Brain microvascular endothelial cell (primary cell): ENCODE data around the gene GSDMA.

Experiments used
- DNase-seq: peaks from one replicate; pipeline ENCODE4 v3.0.0-alpha.2; 2020
- H3K27ac ChIP-seq: fragments of 250-450 bp; sonication (Bioruptor Pico); 2 replicates; pipeline ENCODE4 v1.5.1; 2020; ENCODE audit warnings: mild to moderate bottlenecking, moderate library complexity
- H3K27me3 ChIP-seq: fragments of 250-450 bp; sonication (Bioruptor Pico); replicated peaks from 2 replicates; pipeline ENCODE4 v1.5.1; 2020; ENCODE audit warnings: mild to moderate bottlenecking
- H3K36me3 ChIP-seq: fragments of 250-450 bp; sonication (Bioruptor Pico); replicated peaks from 2 replicates; pipeline ENCODE4 v1.5.1; 2020; ENCODE audit warnings: mild to moderate bottlenecking
- H3K4me3 ChIP-seq: 2 replicates; pipeline ENCODE4 v1.5.1; 2011; ENCODE audit warnings: low read depth, mild to moderate bottlenecking, control low read depth, low read length, moderate library complexity
- in situ Hi-C: cut with HindIII; loops from 2 replicates; pipeline ENCODE4 v1.10.0; 2017; ENCODE audit warnings: low sequenced_read_pairs, low pct_ligation_motif_present
- TF ChIP-seq, protein P1 (sequence below): IDR thresholded peaks from 2 replicates; pipeline ENCODE4 v1.5.1; 2011; ENCODE audit warnings: low read depth, mild to moderate bottlenecking, moderate library complexity, low read length, control low read depth, inconsistent platforms; ENCODE audit errors: missing control alignments

The GSDMA gene

DNA sequence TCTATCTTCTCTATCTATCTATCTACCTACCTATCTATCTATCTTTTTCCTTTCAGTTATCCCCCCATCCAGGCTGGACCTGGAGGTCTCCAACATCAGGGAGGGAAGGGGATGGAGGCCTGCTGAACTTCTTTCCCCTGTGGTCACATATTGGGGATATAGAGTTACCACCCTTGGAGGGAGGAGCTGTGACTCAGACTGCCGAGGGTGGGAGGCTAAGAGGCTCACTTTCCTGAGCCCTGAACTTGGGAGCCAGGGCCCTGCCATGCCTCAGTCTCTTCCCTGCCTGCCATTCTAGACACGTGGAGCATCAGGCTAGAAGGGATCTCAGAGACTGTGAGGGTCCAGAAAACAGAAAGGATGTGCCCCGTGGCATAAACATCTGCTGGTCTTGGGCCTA lies 26.9 kb upstream of the GSDMA start:
- H3K36me3 ChIP-seq, result no peaks in the 10 kb centered on the region
- no peak overlapping the region for H3K4me3 ChIP-seq
- H3K27ac ChIP-seq, result no peak overlapping the region
- TF ChIP-seq, protein P1, sequence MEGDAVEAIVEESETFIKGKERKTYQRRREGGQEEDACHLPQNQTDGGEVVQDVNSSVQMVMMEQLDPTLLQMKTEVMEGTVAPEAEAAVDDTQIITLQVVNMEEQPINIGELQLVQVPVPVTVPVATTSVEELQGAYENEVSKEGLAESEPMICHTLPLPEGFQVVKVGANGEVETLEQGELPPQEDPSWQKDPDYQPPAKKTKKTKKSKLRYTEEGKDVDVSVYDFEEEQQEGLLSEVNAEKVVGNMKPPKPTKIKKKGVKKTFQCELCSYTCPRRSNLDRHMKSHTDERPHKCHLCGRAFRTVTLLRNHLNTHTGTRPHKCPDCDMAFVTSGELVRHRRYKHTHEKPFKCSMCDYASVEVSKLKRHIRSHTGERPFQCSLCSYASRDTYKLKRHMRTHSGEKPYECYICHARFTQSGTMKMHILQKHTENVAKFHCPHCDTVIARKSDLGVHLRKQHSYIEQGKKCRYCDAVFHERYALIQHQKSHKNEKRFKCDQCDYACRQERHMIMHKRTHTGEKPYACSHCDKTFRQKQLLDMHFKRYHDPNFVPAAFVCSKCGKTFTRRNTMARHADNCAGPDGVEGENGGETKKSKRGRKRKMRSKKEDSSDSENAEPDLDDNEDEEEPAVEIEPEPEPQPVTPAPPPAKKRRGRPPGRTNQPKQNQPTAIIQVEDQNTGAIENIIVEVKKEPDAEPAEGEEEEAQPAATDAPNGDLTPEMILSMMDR, result no peak
- in situ Hi-C loops, result no loop called here
- no peaks in the 10 kb centered on the region for H3K27me3 ChIP-seq
- DNase-seq, result no peak

DNA sequence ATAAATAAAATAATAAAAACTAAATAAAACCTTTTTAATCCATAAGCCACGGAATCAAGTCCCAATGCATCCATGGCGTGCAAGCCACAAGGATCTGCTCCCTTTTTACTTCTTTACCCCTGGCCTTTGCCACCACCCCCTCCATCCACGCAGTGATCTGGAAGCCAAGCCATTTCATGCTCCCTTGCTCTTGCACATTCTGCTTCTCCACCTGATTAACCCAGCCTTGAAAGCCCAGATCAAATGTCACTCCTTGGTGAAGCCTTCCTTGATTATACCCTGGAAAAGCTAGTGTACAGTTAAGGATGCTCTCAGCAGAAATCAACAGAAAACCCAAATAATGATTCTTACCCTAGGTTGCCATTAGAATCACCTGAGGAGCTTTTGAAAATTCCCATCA lies 25.4 kb upstream of the GSDMA start:
- in situ Hi-C loops, result no loop called here
- no peak for DNase-seq
- Histone ChIP-seq H3K27me3 (no peaks in the 10 kb centered on the region), H3K36me3 (no peaks in the 10 kb centered on the region), H3K4me3 (no peak overlapping the region), H3K27ac (no peak overlapping the region)
- TF ChIP-seq, protein P1, result no peak

DNA sequence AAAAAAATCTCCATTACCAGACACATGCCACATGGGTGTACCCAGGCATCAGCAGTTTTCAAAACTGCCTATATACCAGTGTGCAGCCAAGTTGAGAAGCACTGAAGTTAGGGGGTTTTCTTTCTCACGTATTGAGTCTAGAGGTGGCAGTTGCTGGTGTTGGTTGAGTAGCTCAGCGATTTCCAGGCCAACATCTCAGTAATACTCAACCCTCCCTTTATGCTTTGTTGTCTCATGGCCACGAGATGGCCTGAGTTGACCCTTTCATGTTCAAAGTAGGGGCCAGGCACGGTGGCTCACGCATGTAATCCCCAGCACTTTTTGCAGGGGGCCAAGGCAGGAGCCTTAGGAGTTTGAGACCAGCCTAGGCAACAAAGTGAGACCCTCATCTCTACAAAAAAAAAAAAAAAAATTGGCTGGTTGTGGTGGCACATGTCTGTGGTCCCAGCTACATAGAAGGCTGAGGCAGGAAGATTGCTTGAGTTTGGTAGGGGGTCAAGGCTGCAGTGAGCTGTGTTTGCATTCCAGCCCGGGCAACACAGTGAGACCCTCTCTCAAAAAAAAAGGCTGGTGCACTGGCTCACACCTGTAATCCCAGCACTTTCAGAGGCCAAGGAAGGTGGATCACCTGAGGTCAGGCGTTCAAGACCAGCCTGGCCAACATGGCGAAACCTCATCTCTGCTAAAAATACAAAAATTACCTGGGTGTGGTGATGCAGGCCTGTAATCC lies 24.5 kb upstream of the GSDMA start:
- in situ Hi-C loops, result no loop called here
- TF ChIP-seq, protein P1, result no peak
- no peak for DNase-seq

DNA sequence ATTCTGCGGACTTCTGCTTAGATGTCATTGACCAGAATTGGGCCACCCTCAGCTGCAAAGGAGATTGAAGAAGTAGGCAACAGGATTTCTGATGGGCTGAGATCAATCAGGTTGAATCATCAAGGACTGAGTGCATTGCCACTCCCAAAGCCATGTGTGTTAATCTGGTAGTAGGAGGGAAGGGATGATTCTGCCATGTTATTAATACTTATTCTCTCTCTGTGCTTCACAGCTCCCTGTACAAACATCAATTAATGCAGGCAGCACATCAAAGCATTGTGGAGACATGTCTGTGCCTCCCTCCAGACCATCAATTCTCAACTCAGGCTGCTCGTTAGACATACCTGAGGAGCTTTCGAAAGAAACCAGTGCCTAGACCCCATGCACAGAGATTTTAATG lies 23.7 kb upstream of the GSDMA start:
- H3K36me3 ChIP-seq, result no peaks in the 10 kb centered on the region
- H3K27ac ChIP-seq, result no peak overlapping the region
- in situ Hi-C loops, result no loop called here
- no peak for DNase-seq
- H3K27me3 ChIP-seq, result no peaks in the 10 kb centered on the region
- TF ChIP-seq, protein P1, result no peak
- H3K4me3 ChIP-seq, result no peak overlapping the region

More for the DNA sequence above, 24.5 kb upstream of the GSDMA start:
- no peak overlapping the region for H3K27ac ChIP-seq
- no peak overlapping the region for H3K4me3 ChIP-seq
- H3K27me3 ChIP-seq, result no peaks in the 10 kb centered on the region
- no peaks in the 10 kb centered on the region for H3K36me3 ChIP-seq

DNA sequence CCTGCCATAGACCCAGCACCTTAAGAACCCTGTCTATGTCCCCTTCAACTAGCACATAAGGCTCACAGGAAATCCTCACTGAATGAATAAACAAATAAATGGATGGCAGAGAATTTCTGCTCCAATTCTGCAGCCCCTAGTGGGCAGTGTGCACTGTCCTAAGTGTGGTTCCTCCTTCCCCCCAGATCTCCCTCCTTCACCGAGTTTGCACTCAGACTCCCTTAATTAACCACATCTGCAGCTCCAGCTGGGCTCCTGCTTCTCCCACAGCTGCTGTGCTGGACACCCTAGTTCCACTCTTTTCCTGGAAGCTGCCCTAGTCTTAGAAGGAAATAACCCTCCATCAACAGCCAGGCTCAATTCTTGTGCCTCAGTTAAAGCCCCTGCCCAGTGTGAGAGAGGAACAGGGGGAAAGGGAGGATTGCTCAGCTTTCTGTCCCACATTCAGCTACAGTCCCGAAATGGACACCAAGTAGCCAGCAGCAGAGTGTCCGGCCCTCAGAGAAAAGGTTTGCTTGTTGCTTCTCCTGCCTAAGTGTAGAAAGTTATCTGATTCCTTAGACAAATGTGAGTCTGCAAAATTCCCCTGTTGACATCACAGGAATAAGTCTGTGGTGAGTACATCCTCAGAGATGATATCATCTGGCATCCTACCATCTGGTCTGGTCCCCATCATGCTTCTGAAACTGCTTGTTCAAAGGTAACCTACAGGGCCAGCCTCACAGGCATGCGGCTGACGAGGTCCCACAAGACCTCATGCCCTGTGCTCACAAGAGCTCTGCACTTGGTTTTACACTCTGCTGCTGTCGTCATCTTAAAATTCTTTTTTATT lies 23.0 kb upstream of the GSDMA start:
- peak; percentile 87 for DNase-seq
- Histone ChIP-seq H3K36me3 (no peaks in the 10 kb centered on the region), H3K4me3 (no peak overlapping the region), H3K27me3 (no peaks in the 10 kb centered on the region), H3K27ac (peak overlapping the region; percentile 67)
- in situ Hi-C loops, result no loop called here
- TF ChIP-seq, protein P1, result peak; percentile 80
